Lower leg skin (tissue), 4 donors: ENCODE measurements around the gene C11orf91. TPM values are rescaled to one million over a fixed set of nuclear protein-coding genes. Genes with fewer than 3 reads are reported as not detected.
"Not testable (repeated sequence)": the region's sequence is repeated elsewhere in the genome, so short reads cannot be mapped to it uniquely, and the experiment has no call there.

Source experiments
- DNase-seq, 2 donors: peaks; one replicate each; pipeline ENCODE4 v3.0.0-alpha.2; 2019; ENCODE audit warnings: low spot score in 2 of 2
- H3K4me3 ChIP-seq: fragments of 200-600 bp; sonication (generic); 2 replicates; pipeline ENCODE4 v1.5.1; 2017; ENCODE audit warnings: mild to moderate bottlenecking, low read depth; ENCODE audit not compliant: poor library complexity, severe bottlenecking
- POLR2A ChIP-seq, 2 donors: fragments of 450-650 bp; IDR thresholded peaks; one replicate each; pipeline ENCODE4 v1.6.1; 2016 to 2017; ENCODE audit warnings: antibody characterized with exemption in 2 of 2, mild to moderate bottlenecking in 1 of 2, moderate library complexity in 1 of 2
- WGBS, 2 donors: methylation state at CpG; one replicate each; pipeline ENCODE4 v1.1.5; 2018; 5-methylcytosine and 5-hydroxymethylcytosine counted together
- intact Hi-C: fragments of 100-400 bp; cut with DNase I; formaldehyde crosslinking; loops from one replicate; pipeline ENCODE4 v1.15.0; 2023; ENCODE audit warnings: low total_unique reads
- total RNA-seq, 4 donors: library from RNA; depleted of rRNA; stranded (reverse); fragments of >200 nt; gene quantifications; one replicate each; pipeline ENCODE4 v1.1.0, GENCODE V29; 2016
- TF ChIP-seq, protein P1 (sequence below), 3 donors: fragments of 450-650 bp; IDR thresholded peaks; one replicate each; pipeline ENCODE4 v1.5.1; 2016; ENCODE audit warnings: antibody characterized with exemption in 3 of 3, mild to moderate bottlenecking in 3 of 3, moderate library complexity in 2 of 3

C11orf91 gene
- total RNA-seq, 4 donors from 2014 or later, result 0.49 TPM; not detected in 3

DNA sequence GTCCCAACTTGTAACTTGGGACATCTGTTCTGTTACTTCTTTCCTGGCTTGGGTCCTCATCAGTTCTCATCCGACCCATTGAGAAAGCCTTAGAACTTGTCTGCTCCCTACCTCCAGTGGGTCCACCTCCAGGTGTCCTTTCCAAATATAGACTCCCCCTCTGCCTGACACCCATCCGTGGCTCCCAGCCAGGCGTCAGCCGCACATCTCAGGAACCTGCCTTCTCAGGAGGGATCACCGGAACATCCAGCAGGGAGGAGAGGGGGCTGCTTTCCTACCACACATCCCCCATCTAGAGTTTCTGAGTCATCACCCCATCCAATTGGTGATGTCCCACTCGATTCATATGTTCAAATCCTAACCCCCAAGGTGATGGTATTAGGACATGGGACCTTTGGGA, 36.5 kb downstream of the C11orf91 start:
- intact Hi-C loops, result no loop called here
- no peak for DNase-seq
- WGBS, 2 donors, result 94 to 96% methylated on average over 6 of the region's 6 CpGs
- H3K4me3 ChIP-seq, result no peak overlapping the region
- TF ChIP-seq, protein P1, sequence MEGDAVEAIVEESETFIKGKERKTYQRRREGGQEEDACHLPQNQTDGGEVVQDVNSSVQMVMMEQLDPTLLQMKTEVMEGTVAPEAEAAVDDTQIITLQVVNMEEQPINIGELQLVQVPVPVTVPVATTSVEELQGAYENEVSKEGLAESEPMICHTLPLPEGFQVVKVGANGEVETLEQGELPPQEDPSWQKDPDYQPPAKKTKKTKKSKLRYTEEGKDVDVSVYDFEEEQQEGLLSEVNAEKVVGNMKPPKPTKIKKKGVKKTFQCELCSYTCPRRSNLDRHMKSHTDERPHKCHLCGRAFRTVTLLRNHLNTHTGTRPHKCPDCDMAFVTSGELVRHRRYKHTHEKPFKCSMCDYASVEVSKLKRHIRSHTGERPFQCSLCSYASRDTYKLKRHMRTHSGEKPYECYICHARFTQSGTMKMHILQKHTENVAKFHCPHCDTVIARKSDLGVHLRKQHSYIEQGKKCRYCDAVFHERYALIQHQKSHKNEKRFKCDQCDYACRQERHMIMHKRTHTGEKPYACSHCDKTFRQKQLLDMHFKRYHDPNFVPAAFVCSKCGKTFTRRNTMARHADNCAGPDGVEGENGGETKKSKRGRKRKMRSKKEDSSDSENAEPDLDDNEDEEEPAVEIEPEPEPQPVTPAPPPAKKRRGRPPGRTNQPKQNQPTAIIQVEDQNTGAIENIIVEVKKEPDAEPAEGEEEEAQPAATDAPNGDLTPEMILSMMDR (IDR thresholded peaks at IDR 0.05), result no peak
- no peak for TF ChIP-seq POLR2A (IDR thresholded peaks at IDR 0.05)

DNA sequence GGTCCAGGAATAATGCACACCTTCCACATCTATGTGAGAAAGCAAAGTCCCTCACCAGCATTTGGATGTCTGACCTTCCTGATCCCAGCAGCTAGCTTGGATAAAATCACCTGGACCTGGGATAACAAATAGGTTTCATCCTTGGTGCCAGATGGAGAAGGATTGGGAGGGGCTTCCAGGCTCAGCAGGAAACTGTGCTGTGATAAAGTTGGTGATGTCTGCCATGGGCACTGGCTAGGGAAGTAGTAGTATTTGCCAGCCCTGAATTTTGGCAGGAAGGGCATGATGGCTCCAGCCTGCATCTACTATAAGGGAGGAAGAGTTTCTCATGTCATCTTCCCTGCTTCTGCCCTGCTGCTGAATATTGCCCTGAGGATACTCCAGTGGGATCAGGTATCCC, 37.5 kb downstream of the C11orf91 start:
- H3K4me3 ChIP-seq, result no peak overlapping the region
- intact Hi-C loops, result no loop called here
- DNase-seq, result no peak
- TF ChIP-seq POLR2A (IDR thresholded peaks at IDR 0.05), result no peak
- TF ChIP-seq, protein P1 (IDR thresholded peaks at IDR 0.05), result no peak

DNA sequence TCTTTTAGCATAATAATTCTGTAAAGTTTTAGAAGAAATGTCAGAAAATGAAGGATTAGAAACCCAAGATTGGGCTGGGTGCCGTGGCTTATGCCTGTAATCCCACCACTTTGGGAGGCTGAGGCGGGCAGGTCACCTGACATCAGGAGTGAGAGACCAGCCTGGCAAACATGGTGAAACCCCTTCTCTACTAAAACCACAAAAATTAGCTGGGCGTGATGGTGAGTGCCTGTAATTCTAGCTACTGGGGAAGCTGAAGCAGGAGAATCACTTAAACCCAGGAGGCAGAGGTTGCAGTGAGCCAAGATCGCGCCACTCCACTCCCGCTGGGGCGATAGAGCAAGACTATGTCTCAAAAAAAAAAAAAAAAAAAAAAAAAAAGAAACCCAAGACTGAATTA, 39.1 kb downstream of the C11orf91 start:
- intact Hi-C loops, DNase-seq, H3K4me3 ChIP-seq: not testable (repeated sequence)
- 93 to 96% methylated on average over 7 of the region's 7 CpGs for WGBS, 2 donors

DNA sequence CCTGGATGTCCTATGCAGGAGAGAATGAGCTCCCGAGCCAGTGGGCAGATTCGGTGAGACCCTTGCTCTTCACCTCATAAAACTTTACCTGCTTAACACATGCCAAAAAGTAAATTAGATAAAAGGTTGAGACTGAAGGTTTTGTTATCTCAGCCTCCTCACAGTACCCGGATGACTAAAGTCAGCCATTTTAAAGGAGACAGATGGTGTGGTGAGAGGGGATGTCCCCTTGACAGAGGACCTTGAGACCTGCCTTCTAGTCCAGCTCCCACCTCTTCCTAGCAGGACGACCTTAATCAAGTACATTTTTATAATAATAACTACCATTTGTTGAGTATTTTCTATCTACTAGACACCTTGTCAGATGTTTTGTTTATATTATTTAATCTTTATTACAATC, 39.7 kb downstream of the C11orf91 start:
- no peak for DNase-seq
- H3K4me3 ChIP-seq, result no peak overlapping the region
- intact Hi-C loops, result no loop called here
- 91 to 93% methylated on average over 4 of the region's 4 CpGs for WGBS, 2 donors
- TF ChIP-seq, protein P1 (IDR thresholded peaks at IDR 0.05), result no peak

DNA sequence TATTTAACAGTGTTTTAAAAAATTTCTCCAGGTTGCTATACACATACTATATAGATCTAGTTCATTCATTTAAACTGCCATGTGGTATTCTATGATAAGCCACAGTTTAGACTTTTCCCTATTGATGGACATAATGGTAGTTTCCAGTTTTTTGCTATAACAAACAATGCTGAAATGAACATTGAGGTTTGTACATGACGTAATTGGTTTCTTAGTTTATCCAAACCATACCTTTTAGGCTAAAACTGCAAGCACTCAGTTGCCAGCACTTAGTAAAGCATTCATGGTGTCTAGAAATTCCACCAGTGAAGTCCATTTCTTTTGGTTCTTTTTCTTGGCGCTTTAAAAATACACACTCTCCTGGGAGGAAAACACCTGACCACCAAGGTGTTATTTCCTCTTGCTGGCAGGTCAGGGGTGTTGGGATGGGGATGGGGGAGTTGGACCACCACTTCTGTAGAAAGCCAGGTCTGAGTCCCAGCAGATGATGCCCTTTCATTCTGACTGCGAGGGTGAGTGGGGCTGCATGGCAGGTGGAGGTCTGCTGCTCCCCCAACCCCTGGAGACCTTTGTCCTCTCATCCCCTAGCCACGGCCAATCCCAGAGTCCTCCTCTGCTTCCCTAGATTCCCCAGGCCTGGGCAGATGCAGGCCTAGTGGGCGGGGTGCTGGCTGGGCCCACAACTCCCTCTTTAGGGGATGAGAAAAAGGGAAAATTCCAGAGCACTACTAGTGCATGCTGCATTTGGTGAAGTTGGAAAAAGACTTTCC, 41.1 kb downstream of the C11orf91 start:
- DNase-seq, result no peak
- TF ChIP-seq POLR2A (IDR thresholded peaks at IDR 0.05), result no peak
- TF ChIP-seq, protein P1 (IDR thresholded peaks at IDR 0.05), result no peak
- intact Hi-C loops, result no loop called here
- no peak overlapping the region for H3K4me3 ChIP-seq
- 90 to 96% methylated on average over 4 to 5 of the region's 5 CpGs for WGBS, 2 donors

DNA sequence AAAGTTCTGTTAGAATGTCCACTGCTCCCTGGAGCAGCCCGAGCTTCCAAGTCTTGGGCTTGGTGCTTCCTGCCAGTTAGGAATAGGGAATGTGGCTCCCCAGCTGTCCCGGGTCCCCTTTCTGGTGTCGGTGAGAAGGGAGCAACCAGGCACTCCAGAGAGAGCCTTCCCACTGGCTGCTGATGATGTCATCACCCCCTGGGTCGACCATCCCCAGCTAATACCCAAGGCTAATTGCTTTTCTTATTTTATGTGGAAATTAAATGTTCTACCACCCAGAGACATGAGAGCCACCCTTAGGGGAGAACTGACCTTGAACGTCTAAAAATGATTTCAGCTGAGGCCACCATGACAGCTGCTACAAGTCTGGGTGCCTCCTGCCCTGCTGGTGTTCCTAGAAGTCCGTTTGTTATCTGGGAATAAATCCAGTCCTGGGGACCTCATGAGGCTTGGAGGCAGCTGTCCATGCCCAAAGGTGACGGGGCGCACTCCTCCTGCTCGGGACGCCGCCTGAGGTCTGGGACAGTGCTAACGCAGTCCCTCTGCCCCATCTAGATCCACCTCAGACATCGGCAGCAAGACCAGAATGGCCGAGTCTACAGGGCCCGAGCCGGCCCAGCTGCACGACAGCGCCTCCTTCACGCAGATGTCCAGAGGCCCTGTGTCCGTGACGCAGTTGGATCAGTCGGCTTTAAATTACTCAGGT, 42.3 kb downstream of the C11orf91 start:
- intact Hi-C loops, result no loop called here
- DNase-seq, result no peak
- no peak for TF ChIP-seq POLR2A (IDR thresholded peaks at IDR 0.05)
- TF ChIP-seq, protein P1 (IDR thresholded peaks at IDR 0.05), result no peak
- H3K4me3 ChIP-seq, result no peak overlapping the region
- 80 to 87% methylated on average over 22 of the region's 22 CpGs for WGBS, 2 donors
